IPS-18c (cell line): ENCODE data around the gene IGLL5.

Experiments used
- H3K4me3 ChIP-seq: 2 replicates; pipeline ENCODE4 v1.7.0; 2013; ENCODE audit warnings: low read depth, mild to moderate bottlenecking, low read length, moderate library complexity; ENCODE audit not compliant: insufficient read depth
- H3K9me3 ChIP-seq: one replicate; pipeline ENCODE4 v1.6.1; 2013; ENCODE audit warnings: mild to moderate bottlenecking, low read length, moderate library complexity; ENCODE audit not compliant: control insufficient read depth, insufficient read depth

IGLL5 gene

DNA sequence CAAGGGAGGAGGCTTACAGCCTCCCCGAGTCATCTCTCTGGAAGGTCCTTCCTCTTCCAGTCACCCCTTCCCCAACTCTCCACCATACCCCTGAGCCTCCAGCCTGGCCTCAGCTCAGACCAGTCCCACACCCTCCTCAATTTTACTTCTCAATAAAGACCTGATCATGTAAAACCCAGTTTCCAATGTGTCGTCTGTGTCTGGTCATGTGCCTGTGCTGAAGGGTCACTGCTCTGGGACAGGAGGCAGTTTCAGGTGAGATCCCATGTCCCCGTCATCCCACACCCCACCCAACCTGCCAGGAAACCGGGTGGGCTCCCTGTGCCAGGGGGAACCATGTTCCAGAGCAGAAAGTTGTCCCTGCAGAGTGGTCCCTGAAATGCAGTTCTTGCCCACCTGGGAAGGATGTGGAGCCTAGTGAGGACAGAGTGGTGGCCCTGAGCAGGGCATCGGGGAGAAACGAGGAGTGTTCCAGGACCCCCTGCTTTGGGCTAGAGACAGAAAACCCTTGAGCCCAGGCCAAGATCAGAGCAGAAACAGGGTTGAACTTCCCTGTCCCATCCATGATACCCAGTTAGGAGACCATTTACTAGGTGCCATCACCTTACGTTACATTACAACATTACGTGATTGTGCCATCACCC, 19.4 kb downstream of the IGLL5 start:
- Histone ChIP-seq H3K9me3 (no peaks in the 10 kb centered on the region), H3K4me3 (no peak overlapping the region)

DNA sequence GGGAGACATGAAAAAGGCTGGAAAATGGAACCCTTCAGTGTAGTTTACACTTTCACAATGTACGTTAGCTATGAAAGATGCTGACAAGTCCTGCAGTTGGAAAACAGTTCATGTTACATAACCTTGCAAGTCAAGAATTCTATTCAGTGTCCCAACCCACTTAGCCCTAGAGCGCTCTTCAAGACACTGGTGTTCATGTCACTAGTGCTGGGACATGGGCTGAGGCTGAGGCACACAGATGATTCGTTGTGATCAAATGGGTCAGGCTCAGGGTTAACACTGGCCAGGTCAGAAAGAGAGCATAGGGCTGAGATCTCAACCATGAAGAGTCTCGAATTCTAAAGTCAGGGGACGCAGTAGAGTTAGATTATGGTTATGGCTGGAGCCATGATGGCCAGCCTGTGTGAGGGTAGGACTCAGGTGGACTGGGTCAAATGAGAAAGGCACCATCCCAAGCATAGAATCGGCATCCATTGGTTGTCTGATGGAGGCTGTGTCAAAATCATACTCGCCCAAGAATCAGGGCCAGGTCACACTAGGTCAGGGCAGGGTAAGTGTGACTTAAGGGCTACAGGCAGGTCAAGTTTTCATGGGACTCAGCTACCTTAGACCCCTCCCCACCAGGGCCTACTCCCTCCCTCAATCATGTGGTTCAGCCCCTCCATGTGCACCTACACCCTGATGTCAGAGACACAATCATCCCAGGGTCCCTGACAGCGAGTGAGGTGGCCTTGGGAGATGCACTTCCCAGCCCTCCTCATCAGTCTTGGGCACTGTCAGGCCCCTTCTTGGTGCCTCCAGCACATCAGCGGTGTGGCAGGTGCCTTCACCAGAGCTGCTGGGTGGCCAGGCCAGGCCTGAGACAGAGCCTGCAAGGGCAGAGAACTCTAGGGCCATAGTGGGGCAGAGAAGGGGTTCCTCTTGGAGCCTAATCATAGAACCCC, 20.2 kb downstream of the IGLL5 start:
- H3K4me3 ChIP-seq: no peak overlapping the region

DNA sequence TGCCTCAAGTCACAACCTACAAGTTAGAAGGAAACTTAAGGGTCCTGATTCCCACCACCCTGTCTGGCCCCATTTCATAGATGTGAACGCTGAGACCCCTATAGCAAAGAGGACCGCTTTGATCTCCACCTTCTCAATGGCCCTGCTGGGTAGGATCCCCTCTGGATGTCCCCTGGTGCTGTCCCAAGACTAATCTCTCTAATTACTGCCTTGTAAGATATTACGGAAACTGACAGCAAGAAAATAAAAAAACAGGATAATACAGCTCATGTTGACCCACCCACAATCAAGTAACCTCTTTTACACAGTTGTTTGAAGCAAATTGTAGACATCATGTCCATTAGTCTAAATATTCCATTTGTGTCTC, 20.9 kb downstream of the IGLL5 start:
- Histone ChIP-seq H3K4me3 (no peak overlapping the region), H3K9me3 (no peaks in the 10 kb centered on the region)

More for the DNA sequence above, 20.2 kb downstream of the IGLL5 start:
- no peaks in the 10 kb centered on the region for H3K9me3 ChIP-seq

DNA sequence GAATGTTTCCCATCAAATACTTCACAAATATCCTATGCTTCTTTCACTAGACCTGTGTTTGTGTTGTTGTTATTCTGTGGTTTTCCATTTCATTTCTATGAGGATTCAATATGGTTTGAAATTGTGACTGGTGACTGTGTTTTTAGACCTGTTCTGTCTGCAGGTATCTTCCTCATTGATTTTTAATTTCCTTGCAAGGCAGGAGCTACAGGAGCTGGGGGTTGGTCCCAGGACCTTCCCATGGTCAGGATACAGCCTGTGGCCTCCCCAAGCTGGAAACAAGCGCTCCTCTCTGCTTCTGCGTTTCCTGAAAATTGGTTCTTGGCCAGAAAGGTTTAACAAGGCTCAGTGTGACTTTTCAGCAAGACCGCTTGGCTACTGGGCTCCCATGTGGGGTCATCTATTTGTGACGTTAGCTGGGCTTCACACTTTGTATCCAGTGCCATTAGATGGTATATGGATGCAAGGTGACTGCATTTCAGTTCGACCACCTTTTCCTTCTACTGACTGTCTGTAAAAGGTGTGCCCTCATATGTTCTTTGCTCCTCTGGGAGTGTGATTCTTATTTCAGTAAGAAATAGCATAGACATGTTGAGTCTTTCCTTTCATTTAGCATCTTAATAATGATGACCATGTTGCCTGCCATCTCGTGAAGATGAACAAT, 21.5 kb downstream of the IGLL5 start:
- H3K9me3 ChIP-seq: no peaks in the 10 kb centered on the region

DNA sequence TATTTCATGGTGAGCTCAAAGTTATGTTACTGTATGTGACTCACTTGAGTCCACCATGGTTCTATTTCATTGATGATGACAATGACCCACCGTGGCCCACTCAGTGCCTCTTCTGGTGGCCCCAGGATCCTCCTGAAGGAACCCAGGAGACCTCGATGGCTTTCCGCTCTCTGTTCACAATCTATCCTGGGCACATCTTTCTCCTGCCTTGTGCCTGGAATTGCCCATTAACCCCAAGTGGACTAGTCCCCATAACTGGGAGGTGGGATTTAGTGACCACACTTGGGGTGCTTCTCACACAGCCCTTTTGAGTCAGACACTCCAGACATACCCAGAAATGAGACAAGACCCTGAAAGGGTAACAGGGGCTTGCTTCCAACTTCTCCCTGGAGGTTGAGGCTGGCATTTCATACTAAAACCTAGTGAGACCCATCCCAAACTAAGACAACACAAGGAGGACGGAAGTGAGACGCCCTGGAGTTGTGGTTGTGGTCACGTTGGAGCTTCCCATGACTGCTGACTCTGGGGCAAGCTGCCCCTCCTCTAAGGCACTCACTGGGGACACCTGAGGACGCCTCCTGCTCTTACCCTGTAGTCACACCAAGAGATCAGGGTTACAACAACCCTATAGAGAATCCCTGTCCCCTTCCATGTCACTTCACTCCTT, 22.1 kb downstream of the IGLL5 start:
- Histone ChIP-seq H3K9me3 (no peaks in the 10 kb centered on the region), H3K4me3 (no peak overlapping the region)

More for the DNA sequence above, 21.5 kb downstream of the IGLL5 start:
- H3K4me3 ChIP-seq: no peak overlapping the region

DNA sequence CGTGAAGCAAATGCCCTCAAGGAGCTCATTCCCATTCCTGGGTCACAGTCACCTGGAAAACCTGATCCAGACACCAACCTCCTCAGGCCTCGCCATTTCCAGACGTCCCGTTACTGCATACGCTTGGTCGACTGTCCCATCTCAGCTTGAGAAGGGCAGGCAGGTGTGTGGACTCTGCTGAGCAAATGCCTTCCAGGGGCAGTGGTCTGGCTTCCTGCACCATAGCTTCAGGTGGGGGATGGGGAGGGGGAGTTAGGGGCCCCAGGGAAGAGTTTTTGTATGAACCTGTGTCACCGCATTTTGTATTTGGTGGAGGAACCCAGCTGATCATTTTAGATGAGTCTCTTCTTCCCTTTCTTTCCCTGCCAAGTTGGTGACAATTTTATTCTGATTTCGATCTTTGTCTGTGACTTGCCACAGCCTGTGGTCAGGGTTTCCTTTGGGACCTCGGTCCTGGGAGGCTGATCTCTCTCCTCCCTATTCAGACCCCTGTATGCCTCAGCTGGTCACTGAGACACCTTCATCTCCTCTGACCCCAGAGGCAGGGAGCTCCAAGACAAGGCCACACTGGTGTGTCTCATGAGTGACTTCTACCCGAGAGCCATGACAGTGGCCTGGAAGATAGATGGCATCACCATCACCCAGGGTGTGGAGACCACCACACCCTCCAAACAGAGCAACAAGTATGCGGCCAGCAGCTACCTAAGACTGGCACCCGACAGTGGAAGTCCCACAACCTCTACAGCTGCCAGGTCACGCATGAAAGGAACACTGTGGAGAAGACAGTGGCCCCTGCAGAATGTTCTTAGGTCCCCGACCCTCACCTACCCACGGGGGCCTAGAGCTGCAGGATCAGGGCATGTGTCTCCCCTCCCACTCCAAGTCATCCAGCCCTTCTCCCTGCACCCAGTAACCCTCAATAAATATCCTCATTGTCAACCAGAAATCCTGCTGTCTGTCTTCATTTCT, 22.9 kb downstream of the IGLL5 start:
- H3K4me3 ChIP-seq: no peak overlapping the region

DNA sequence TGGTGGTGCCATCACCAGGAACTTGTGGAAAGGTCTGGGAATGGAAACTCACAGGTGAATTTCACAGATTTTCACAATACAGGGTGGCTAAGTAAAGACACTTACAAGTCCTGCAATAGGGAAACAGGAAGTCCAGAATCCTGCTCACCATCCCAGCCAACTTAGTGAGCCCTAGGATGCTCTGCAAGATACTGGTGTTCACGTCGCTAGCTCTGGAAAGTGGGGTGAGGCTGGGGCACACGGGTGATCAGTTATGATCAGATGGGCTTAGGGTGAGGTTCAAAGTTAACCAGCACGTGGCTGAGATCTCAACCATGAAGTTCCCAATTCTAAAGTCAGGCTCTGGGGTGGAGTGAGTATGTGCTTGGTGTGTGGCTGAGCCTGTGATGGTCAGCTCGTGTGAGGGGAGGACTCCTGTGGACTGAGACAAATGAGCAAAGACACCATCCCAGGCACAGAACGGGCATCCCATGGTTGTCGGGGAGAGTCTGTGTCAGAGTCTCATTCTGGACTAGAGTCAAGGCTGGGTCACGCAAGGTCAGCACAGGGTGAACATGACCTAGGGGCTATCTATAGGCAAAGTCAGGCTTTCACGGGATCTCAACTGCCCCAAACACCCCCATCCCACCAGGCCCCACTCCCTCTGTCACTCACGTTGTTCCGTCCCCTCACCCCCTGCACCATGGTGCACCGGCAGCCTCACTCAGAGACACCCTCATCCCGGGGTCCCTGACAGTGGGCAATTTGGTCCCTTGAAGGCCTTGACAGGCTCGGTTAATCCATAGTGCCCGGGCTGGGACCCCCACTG, 23.9 kb downstream of the IGLL5 start:
- H3K4me3 ChIP-seq: no peak overlapping the region
- H3K9me3 ChIP-seq: no peaks in the 10 kb centered on the region

More for the DNA sequence above, 22.9 kb downstream of the IGLL5 start:
- no peaks in the 10 kb centered on the region for H3K9me3 ChIP-seq

DNA sequence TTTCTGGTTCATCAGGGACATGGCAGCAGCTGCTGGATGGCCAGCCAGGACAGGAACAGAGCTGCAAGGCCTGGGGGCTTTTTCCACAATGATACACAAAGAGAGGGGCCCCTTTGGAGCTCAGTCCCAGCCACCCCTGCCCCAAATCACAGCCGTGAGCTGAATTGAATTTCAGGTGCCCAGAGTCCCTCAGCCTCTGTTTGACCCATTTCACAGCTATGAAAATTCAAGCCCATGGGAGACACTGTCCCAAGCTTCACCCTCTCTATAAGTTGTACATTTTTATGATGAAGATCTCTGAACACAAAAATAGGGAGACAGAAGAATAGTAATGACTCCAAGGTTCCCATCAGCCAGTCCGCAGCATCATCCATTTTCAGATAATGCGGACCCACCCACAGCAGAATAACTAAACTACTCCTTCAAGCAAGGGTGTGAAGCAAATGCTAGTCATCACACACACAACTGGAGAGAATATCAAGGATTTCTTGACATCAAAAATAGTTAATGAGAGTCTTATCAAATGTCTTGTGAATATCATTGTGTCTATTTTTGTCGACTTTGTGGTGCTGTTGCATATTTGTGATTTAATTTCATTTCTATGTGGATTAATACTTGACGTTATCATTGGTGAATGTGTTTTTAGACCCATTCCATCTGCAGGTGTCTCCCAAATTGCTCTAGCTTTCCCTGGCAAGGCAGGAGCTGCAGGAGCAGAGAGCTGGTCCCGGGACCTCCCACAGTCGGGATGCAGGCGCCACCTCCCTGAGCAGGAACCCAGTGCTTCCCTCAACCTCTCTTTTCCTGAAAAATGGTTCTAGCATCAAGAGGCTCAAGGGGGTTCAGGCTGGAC, 24.7 kb downstream of the IGLL5 start:
- Histone ChIP-seq H3K4me3 (no peak overlapping the region), H3K9me3 (no peaks in the 10 kb centered on the region)

DNA sequence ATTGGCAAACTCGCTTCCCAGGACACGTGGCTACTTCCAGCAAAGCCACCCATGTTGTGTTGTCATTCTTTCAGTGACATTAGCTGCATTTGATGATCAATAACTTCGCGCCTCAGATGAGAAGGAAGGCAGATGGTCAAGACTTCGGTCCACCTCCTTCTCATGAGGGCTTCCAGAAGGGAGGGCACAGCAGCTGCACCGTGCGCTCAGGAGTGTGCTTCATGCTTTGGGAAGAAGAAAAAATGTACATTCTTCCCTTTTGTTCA, 25.3 kb downstream of the IGLL5 start:
- H3K9me3 ChIP-seq: no peaks in the 10 kb centered on the region
- no peak overlapping the region for H3K4me3 ChIP-seq

DNA sequence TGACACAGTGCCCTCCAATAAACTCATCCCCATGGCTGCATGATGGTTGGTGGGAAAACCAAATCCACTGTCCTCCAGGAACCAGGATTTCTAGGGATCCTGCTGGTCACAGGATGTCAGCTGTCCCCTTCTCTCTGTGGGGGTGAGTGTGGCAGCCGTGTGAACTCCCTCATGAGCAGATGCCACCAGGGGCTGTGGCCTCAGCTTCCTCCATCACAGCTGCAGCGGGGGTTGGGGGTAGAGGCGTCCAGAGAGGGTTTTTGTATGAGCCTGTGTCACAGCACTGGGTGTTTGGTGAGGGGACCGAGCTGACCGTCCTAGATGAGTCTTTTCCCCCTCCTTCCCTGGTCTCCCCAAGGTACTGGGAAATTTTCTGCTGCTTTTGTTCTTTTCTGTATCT, 26.4 kb downstream of the IGLL5 start:
- Histone ChIP-seq H3K4me3 (no peak overlapping the region), H3K9me3 (no peaks in the 10 kb centered on the region)

DNA sequence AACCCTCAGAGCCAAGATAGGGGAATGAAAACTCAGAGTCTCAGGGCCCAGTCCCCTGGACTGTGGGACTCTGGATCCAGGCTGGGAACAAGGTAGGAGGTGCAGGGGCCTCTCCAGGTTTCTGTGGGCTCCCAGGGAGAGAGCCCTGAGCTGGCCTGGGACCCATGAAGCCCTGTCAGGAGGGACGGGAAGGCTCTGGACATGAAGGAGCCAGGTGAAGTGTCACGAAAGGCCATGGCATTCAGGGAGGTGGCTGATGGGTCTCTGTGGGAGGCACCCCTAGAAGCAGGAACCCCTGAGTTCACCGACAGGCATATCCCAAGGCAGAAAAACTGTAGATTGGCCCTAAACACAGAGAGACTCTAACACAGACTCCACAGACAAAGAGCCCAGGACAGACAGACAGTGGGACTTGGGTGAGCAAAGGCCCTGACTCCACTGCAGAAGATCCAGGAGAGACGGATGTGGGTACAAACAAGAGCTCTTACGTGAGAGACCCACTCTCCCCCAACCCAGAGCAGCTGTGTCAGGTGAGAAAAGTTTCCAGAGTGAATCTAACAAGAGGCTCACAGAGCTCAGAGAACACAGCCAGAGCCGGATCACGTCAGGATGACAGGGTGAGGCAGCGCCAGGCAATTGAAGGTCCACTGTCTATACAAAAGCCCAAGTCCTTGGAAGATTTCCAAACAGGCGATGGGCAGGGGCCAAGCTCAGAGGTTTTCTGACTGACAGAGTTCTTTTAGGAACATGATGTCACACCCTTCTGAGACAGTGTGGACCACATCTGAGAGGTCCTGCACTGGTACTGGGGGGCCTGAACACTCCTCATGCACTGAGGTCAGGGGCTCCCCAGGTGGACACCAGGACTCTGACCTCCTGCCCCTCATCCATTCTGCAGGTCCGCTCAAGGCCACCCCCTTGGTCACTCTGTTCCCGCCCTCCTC, 27.4 kb downstream of the IGLL5 start:
- H3K9me3 ChIP-seq: no peaks in the 10 kb centered on the region
- no peak overlapping the region for H3K4me3 ChIP-seq

DNA sequence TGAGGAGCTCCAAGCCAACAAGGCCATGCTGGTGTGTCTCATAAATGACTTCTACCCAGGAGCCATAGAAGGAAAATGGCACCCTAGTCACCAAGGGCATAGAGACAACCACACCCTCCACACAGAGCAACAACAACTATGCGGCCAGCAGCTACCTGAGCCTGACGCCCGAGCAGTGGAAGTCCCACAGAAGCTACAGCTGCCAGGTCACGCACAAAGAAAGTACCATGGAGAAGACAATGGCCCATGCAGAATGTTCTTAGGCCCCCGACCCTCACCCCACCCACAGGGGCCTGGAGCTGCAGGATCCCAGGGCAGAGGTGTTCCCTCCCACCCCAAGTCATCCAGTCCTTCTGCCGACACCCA, 28.0 kb downstream of the IGLL5 start:
- Histone ChIP-seq H3K9me3 (no peaks in the 10 kb centered on the region), H3K4me3 (no peak overlapping the region)

DNA sequence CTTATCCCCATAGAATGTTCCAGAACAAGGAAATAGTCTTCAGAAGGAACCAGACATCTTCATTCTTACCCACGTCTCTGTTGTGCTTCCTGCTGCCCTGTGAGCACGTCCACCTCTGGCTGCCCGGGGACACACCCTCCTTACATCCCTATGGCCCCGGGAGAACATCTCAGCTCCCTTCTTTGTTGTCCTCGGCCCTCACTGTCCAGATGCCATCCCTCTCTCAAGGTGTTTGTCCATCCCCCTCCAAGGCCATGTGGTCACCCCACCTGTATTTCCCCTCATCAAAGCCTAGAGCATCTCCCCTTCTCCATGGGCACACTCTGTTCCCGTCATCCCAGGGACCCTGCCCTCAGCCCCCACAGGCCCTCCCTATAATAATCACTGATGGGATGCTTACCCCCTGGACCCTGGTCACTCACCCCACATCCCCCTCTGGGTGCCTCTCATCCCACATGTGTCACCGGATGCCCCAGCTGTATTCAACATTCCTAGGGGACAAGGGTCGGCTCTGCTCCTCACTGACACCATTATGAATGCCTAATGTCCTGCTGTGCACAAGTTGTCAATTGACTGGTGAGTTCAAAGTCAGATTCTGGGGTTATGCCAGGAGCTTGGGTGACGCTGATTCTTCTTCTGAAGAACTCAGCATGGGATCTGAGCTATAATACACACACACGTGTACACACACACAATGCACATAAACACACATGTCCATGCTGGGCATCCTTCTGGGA, 28.8 kb downstream of the IGLL5 start:
- Histone ChIP-seq H3K9me3 (no peaks in the 10 kb centered on the region), H3K4me3 (no peak overlapping the region)

DNA sequence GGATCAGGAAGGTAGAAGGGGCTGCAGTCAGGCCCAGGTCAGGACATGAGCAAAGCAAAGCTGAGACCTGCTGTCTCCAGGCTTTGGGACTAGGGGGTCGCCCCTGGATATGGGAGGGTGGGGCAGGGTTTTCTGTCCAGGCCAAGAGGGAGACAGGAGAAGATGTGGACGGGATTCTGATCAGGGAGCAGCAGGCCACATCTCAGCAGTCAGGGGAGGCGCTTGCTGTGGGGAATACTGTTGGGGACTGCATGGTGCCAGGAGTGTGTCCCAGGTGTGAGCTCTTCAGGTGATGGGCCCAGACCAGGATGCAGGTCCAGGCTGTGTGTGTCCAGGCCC, 29.3 kb downstream of the IGLL5 start:
- H3K9me3 ChIP-seq: no peaks in the 10 kb centered on the region
- no peak overlapping the region for H3K4me3 ChIP-seq
